H1 (cell line): ENCODE results near the gene MBNL2. TPM values are rescaled to one million over a fixed set of nuclear protein-coding genes. Genes with fewer than 3 reads are reported as not detected.

Source experiments
- ATF3 ChIP-seq: IDR thresholded peaks from 2 replicates; pipeline ENCODE4 v1.6.1; 2011; ENCODE audit warnings: low read depth, mild to moderate bottlenecking, low read length; ENCODE audit not compliant: insufficient read depth
- RAD21 ChIP-seq, 2 experiments: IDR thresholded peaks in 1 of 2; conservative IDR thresholded peaks in 1 of 2; 2 replicates each; pipeline ENCODE4 v1.6.1; 2011; ENCODE audit warnings: low read depth in 2 of 2, low read length in 2 of 2, improper control_type of control experiment in 1 of 2, inconsistent platforms in 1 of 2, mild to moderate bottlenecking in 1 of 2, moderate library complexity in 1 of 2
- polyA plus RNA-seq, 7 experiments: library from polyadenylated mRNA; depleted of rRNA in 3 of 7; stranded (reverse) in 5 of 7; unstranded in 2 of 7; fragments of >200 nt in 5 of 7; fragments of 200-250 nt in 2 of 7; gene quantifications; 1 replicate in 5 of 7; 2 replicates in 1 of 7; 4 replicates in 1 of 7; pipeline versions ENCODE4 v1.2.1 to v1.2.3, GENCODE V29; 2011 to 2013; ENCODE audit warnings: missing spikeins in 2 of 7, mixed read lengths in 2 of 7
- total RNA-seq: library from RNA; stranded (reverse); fragmentation: NEBNext Ultra II Directional; extraction: Animal tissue kit (Norgen Biotek cat#: 25700); gene quantifications from 2 replicates; pipeline ENCODE4 v1.2.1, GENCODE V29; 2021

MBNL2 gene
- total and polyA plus RNA-seq, 2 of the 8 experiments (the other 6 are each of a cell fraction or from before 2014, with no cell fraction given), result 1.0 to 2.6 TPM

- TF ChIP-seq RAD21 (IDR thresholded peaks at IDR 0.05 in 1 of 2, conservative IDR thresholded peaks at IDR 0.05 in 1 of 2; ENCODE audit: low read depth in 2 of 2, low read length in 2 of 2) (no peak), ATF3 (no peak)
Observed at GRCh38 chr13:97301382-97302095, 79.4 kb downstream of the MBNL2 start (continued).
